NK-92 treated with Interleukin-12 subunit alpha and Interleukin-12 subunit beta, amount 100 ng/mL, for 24 hours (cell line): ENCODE measurements around the gene PSMD5.
A peak's percentile ranks its signal among the peaks of the same experiment; 100 is the strongest.
"Not testable (repeated sequence)": the region's sequence is repeated elsewhere in the genome, so short reads cannot be mapped to it uniquely, and the experiment has no call there.

Experiments
- DNase-seq: peaks from one replicate; lab custom pipeline; 2025; lab: John Stamatoyannopoulos, UW

Gene PSMD5

GRCh38 chr9:120807607-120808379, 34.9 kb downstream of the PSMD5 start:
- no peak for DNase-seq

GRCh38 chr9:120804784-120805363, 37.8 kb downstream of the PSMD5 start:
- not testable (repeated sequence) for DNase-seq

GRCh38 chr9:120801441-120801840, 41.3 kb downstream of the PSMD5 start:
- DNase-seq: no peak

- peak; percentile 83 for DNase-seq
Observed at GRCh38 chr9:120792898-120793765, 49.6 kb downstream of the PSMD5 start, which contains the start of gene FBXW2. FBXW2 (minus strand) TSS chr9:120793416; CDS start chr9:120788258, 5,158 bp downstream.

GRCh38 chr9:120791161-120791560, 51.6 kb downstream of the PSMD5 start:
- no peak for DNase-seq

GRCh38 chr9:120787933-120788332, 54.8 kb downstream of the PSMD5 start:
- no peak for DNase-seq

GRCh38 chr9:120783602-120784047, 59.1 kb downstream of the PSMD5 start:
- no peak for DNase-seq

- no peak for DNase-seq
Observed at GRCh38 chr9:120781236-120781635, 61.5 kb downstream of the PSMD5 start.

GRCh38 chr9:120780367-120780766, 62.4 kb downstream of the PSMD5 start:
- no peak for DNase-seq

- no peak for DNase-seq
Observed at GRCh38 chr9:120779227-120779626, 63.5 kb downstream of the PSMD5 start.

GRCh38 chr9:120778758-120779157, 64.0 kb downstream of the PSMD5 start:
- DNase-seq: no peak

GRCh38 chr9:120777229-120777628, 65.5 kb downstream of the PSMD5 start:
- no peak for DNase-seq

GRCh38 chr9:120776788-120777187, 65.9 kb downstream of the PSMD5 start:
- no peak for DNase-seq

- DNase-seq: no peak
Observed at GRCh38 chr9:120775859-120776258, 66.9 kb downstream of the PSMD5 start.

GRCh38 chr9:120774719-120775118, 68.0 kb downstream of the PSMD5 start:
- DNase-seq: no peak

GRCh38 chr9:120773256-120773655, 69.5 kb downstream of the PSMD5 start:
- DNase-seq: no peak

- no peak for DNase-seq
Observed at GRCh38 chr9:120770931-120771330, 71.8 kb downstream of the PSMD5 start.

- DNase-seq: no peak
Observed at GRCh38 chr9:120768886-120769285, 73.8 kb downstream of the PSMD5 start.

- no peak for DNase-seq
Observed at GRCh38 chr9:120768247-120768646, 74.5 kb downstream of the PSMD5 start.

- no peak for DNase-seq
Observed at GRCh38 chr9:120767451-120767850, 75.3 kb downstream of the PSMD5 start.
